Fibroblast of skin of back (primary cell): ENCODE data around the gene NAT9.

ENCODE experiments used
- DNase-seq: peaks from one replicate; pipeline ENCODE4 v3.0.0-alpha.2; 2013

The NAT9 gene

DNA sequence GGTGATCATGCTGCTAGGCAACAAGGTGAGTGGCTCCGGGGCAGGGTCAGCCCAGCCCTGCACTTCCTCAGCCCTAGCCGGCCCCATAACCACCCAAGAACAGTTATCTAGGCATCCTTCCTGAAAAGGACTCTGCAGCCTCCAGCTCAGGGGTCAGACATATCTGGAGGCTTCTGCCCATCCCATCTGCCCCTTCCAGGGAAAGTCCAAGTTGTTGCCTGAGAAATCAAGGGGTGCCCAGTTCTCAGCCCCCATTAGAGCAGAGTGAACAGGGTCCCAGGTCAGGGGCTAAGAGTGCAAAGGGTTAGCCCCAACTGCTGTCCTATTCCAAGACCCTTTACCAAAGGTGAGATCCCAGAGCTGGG, 31.8 kb downstream of the NAT9 start:
- DNase-seq = no peak

DNA sequence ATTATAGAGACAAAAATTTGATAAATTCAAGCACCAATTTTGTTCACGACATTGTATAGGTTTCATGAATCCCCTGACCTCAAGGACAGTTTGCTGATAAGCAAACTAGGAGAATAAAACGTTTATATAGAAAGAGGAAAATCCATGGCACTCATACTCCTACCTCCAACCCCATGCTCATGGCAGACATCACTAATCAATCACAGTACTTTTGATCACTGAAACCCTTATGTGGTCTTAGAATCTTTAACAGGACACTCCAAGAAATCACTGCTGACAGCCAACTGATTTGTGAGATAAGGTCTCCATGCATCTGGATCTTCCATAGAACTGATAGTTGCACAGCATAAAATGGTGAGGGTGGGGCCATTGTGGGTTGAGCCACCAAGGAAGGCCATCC, 32.4 kb downstream of the NAT9 start:
- DNase-seq = no peak

DNA sequence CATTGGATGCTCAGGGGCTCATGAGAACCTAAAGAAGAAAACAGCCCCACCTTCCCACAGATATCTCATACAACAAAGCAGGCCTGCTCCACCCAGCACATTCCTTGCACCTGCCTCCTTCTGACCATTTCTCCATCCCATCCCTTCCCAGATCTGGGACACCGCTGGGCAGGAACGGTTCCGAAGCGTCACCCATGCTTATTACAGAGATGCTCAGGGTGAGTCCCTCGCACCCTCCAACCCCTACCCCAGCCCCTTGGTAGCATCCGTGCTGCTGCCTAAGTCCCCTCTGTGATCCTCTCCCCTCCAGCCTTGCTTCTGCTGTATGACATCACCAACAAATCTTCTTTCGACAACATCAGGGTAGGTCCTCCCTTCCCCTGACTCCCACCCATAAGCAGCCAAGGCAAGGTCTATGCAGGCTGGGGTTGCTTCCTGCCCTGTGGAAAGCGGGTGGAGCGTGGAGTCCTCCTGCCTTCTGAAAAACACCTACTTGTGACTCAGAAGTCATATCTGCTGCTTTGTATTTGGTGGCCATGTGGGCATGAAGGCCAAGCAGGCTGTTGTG, 33.1 kb downstream of the NAT9 start:
- no peak for DNase-seq

DNA sequence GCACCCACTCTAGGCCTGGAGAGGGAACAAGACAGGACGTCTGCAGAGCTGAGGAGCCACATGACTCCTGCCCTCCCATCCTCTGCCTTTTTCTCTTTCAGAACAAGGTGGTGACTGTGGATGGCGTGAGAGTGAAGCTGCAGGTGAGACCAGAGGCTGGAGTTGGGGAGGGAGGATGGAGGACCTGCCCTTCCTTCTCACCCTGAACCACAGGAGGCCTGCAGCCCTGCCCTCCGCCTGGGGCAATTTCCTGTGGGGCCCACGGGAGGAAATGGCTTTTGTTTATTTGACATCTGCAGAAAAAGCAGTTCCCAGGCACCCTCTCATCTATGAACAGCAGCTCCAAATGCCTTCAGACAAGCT, 34.0 kb downstream of the NAT9 start:
- no peak for DNase-seq

GRCh38 chr17:74740641-74741387, 35.3 kb downstream of the NAT9 start:
- DNase-seq = no peak

DNA sequence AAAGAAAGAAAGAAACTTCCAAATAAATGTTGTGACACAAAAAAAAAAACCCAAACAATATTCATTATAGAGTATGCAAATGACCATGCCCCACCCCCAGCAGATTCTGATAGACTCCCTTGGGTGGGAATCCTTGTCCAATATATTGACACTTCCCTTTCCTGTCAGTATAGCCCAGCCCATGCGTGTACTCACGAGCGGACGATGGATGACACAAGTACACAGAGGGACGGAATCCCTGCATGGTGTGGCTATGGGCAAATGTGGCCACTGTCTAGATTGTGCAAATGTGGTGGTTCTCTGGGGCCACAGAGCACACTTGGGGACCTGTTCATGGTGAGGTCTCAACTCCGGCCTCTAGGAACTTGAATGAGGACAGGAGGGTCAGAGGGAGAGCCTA, 36.0 kb downstream of the NAT9 start:
- DNase-seq = no peak

DNA sequence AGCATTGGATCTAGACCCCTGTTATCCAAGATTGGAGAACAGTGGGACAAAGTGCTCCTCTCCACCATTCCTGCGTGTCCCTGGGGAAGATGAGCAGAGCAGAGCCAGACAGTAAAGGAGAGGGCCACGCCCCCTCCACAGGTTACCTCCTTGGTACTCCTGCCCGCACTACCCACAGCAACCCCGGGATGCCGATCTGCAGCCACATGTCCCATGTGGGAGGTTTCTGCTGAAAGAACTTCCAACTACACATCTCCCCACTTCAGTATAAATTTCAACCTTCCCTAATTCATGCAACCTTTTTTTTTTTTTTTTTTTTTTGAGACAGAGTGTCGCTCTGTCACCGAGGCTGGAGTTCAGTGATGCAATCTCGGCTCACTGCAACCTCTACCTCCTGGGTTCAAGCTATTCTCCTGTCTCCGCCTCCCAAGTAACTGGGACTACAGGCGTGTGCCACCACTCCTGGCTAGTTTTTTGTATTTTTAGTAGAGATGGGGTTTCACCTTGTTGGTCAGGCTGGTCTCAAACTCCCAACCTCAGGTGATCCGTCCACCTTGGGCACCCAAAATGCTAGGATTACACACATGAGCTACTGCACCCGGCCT, 36.8 kb downstream of the NAT9 start:
- no peak for DNase-seq

- DNase-seq = no peak
Measured at GRCh38 chr17:74738051-74738996, 37.8 kb downstream of the NAT9 start.

GRCh38 chr17:74737299-74738050, 38.7 kb downstream of the NAT9 start:
- DNase-seq = no peak

- no peak for DNase-seq
Measured at GRCh38 chr17:74736513-74737298, 39.4 kb downstream of the NAT9 start, which contains the start of gene RAB37. RAB37 (plus strand) TSS chr17:74737256; CDS start chr17:74737273, 17 bp downstream.

DNA sequence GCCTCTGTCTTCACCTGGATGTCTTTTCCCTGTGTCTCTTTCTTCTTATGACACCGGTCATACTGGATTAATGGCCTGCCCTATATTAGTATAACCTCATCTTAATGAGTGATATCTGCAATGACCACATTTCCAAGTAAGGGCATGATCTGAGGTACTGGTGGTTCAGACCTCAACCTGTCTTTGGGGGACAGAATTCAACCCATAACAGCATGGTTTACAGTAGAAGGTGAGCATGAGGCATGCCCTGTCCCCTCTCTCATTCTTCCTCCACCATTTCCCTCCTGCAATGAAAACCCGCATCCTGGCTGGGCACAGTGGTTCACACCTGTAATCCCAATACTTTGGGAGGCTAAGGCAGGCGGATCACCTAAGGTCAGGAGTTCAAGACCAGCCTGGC, 41.9 kb downstream of the NAT9 start:
- no peak for DNase-seq

DNA sequence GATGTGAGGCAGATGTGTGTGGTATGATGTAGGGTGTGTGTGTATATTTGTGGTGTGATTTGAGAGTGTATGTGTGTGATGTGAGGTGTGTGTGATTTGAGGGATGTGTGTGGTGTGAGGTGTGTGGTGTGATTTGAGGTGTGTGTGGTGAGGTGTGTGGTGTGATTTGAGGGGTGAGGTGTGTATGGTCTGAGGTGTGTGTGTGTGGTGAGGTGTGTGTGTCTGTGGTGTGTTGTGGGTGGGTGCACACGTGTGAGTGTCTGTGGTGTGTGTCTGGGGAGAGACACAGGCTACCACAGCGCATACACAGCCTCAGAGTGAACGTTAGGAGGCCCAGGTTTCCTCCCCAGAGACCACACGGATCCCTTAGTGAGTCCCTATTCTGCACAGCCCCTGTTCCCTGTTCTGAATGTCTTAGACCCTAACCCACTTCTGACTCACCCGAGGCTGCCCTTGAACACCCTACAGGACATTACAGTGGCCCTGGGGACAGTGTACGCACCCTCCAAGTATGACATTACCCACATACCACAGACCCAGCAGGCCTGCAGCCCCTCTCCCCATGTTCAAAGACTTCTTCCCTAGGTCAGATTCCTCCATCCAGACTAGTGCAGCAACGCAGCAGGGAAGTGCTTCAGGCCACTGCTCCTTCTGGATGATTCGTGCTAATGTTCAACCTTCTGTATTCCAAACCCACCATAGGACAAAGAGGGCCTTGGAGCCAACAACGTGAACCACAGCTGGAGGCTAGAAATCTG, 42.6 kb downstream of the NAT9 start:
- DNase-seq = no peak

DNA sequence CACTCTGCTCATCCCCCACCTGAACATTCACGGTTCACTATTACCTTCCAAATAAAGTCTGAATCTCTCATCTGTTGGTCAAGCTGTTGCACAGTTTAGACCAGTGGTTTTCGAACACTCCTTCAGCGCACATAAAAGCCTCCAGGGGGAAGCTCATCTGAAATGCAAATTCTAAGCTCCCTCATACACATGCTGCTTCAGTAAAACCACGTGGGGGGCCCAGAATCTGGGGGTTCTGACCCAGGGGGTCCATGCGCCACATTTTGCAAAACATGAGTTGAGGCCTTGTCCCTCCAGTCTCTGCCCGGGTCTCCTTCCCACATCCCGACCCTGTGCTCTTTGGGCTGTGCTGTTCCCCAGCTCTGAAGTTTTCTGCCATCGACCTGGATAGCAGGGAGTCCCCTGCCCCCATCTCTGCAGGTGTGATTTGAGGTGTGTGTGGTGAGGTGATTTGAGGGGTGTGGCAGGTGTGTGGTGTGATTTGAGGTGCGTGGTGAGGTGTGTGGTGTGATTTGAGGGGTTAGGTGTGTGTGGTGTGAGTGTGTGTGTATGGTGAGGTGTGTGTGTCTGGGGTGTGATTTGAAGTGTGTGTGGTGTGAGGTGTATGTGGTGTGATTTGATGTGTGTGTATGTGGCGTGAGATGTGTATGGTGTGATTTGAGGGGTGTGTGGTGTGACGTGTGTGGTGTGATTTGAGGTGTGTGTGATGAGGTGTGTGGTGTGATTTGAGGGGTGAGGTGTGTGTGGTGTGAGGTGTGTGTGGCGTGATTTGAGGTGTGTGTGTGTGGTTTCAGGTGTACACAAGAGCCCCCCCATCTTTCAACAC, 43.9 kb downstream of the NAT9 start:
- DNase-seq = no peak

DNA sequence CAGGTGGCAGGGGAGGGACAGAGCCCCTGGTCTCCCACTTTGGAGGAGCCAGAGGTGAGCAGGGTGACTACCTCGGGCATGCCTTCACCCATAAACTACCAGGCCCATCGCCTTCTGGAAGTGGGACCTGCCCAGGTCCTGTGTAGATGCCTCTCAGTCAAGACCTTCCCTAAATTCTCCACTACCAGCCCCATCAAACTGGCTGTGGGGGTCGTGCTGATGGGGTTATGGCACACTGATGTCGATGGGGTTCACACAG, 44.9 kb downstream of the NAT9 start:
- no peak for DNase-seq

DNA sequence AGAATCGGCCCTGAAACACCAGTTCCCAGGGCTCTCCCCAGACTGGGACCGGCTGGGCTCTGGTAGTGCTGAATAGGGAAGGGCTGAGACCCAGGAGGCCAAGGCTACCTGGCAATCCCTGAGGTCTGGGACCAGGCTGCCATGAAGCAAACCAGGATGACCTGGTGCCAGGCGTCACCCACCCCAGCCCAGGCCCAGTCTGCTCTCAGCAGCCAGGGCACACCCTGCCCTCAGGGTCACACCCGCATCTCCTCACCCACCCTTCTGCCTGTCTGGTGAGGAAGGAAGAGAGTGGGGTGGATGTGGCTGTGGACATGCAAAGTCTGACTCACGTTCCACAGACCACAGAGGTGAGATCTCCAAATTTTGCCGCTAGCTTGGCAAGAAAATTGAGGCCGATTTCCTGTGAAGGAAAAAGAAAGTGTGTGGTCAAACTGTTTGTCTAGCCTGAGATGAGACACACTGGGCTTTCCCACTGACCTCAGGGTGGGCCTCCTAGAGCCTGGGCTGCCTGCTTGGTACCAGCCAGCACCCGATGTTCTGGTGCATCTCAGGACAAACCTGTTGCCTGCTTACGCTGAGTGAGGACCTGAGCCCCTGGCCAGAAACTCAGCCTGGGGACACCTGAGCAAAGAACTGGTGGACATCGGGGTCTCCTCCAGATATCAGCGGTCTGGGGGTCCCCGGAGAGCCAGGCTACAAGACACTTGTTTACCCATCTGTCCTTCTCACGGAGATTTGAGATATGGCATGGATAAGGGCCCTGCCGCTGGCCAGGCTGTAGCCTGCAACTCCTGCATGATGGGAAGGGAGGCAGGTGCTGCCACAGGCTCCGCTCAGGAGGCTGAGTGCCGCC, 45.4 kb downstream of the NAT9 start:
- DNase-seq = no peak

DNA sequence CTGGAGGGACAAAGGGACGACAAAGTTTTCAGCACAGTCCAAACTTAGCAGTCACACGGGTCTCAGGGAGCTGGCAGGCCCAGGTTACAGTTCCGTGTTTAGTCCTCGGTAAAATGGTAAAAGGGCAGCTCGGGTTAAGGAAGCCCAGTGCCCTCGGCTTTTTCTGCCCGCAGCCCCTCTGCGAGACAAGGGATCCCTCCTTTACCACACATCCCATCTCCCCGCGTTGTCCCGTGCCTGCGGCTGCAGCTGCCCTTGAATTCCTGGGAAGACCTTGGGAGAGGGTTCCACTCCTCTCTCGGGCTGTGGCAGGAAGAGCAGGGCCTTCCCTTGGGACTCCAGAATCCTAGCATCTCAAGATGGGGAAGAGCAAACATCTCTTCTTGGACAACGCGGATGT, 46.3 kb downstream of the NAT9 start:
- DNase-seq = no peak

- DNase-seq = no peak
Measured at GRCh38 chr17:74729368-74729767, 46.8 kb downstream of the NAT9 start.

DNA sequence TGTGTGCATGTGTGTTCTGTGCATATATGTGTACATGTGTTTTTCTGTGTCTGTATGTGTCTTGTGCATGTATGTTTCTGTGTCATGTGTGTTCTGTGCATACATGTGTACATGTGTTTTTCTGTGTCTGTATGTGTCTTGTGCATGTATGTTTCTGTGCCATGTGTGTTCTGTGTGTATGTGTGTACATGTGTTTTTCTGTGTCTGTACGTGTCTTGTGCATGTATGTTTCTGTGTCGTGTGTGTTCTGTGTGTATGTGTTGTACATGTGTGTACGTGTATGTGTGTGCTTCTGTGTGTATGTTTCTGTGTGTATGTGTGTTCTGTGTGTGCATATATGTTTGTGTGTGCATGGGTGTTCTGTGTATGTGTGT, 47.5 kb downstream of the NAT9 start:
- DNase-seq = no peak

DNA sequence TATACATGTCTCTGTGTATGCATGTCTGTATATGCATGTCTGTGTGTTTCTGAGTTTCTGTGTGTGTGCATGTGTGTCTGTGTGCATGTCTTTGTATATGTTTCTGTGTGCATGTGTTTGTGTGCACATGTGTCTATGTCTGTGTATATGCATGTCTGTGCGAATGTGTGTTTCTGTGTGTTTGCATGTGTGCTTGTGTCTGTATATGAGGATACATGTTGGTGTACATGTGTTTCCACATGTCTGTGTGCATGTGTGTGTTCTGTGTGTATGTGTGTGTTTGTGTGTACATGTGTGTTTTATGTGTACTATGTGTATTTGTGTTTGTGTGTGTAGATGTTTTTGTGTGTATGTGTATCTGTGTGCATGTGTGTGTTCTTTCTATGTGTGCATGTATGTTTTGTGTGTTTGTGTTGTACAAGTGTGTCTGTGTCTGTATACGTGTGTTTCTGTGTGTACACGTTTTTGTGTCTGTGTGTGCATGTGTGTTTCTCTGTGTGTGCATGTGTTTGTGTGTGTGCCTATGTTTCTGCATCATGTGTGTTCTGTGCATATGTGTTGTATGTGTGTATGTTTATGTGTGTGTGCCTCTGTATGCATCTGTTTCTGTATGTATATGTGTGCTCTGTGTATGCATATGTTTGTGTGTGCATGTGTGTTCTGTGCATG, 48.0 kb downstream of the NAT9 start:
- no peak for DNase-seq
